Right lobe of liver (tissue), 4 donors: ENCODE data around the gene HSPE1.

Experiments
- CTCF ChIP-seq, 4 donors: fragments of 200-600 bp in 3 of 4; fragments of 450-650 bp in 1 of 4; IDR thresholded peaks; one replicate each; pipeline versions ENCODE4 v1.5.1 to v1.8.0; 2016 to 2022; ENCODE audit warnings: antibody characterized with exemption in 4 of 4, mild to moderate bottlenecking in 2 of 4
- POLR2A ChIP-seq: fragments of 450-650 bp; IDR thresholded peaks from one replicate; pipeline ENCODE4 v1.6.1; 2017; ENCODE audit warnings: antibody characterized with exemption, mild to moderate bottlenecking
- donor health status: DM: no; HTN: no; CAD: no.
- donor health status: DM: no; HTN: no; CAD: no.
- donor health status: DM: no; HTN: yes; CAD: no.

GRCh38 chr2:197516393-197516761, 16.2 kb downstream of the HSPE1 start:
- TF ChIP-seq POLR2A = no peak
- no peak for TF ChIP-seq CTCF (IDR thresholded peaks at IDR 0.05)
